HEK293T (cell line): Measurements from ENCODE around the gene TRIM66.

ENCODE experiments used
- CTCF ChIA-PET: fragments of 350-600 bp; formaldehyde crosslinking; extraction: SDS; loops from one replicate; lab custom pipeline; 2021; ENCODE audit warnings: antibody characterized with exemption, inconsistent platforms; lab: Yijun Ruan, JAX
- POLR2A ChIA-PET: fragments of 350-600 bp; formaldehyde crosslinking; extraction: SDS; loops from one replicate; lab custom pipeline; 2020; ENCODE audit warnings: antibody characterized with exemption, inconsistent platforms; lab: Yijun Ruan, JAX
- DNase-seq: peaks from one replicate; pipeline ENCODE4 v3.0.0; 2012; ENCODE audit warnings: mixed read lengths; ENCODE audit errors: extremely low spot score
- ARNT ChIP-seq: fragments of 450-650 bp; IDR thresholded peaks from 2 replicates; pipeline ENCODE4 v1.6.1; 2017; ENCODE audit warnings: mild to moderate bottlenecking
- BHLHE40 ChIP-seq: fragments of 450-650 bp; IDR thresholded peaks from 2 replicates; pipeline ENCODE4 v1.6.1; 2016; ENCODE audit warnings: mild to moderate bottlenecking, moderate library complexity, borderline replicate concordance
- CTBP1 ChIP-seq: fragments of 450-650 bp; IDR thresholded peaks from 2 replicates; pipeline ENCODE4 v1.6.1; 2016; ENCODE audit warnings: borderline replicate concordance
- ELF4 ChIP-seq: fragments of 450-650 bp; IDR thresholded peaks from 2 replicates; pipeline ENCODE4 v1.6.1; 2017; ENCODE audit warnings: antibody characterized with exemption
- FOXA1 ChIP-seq: fragments of 450-650 bp; IDR thresholded peaks from 2 replicates; pipeline ENCODE4 v1.6.1; 2016; ENCODE audit warnings: mild to moderate bottlenecking
- FOXK2 ChIP-seq: fragments of 450-650 bp; IDR thresholded peaks from 2 replicates; pipeline ENCODE4 v1.6.1; 2016; ENCODE audit warnings: mild to moderate bottlenecking
- FOXM1 ChIP-seq: fragments of 450-650 bp; IDR thresholded peaks from 2 replicates; pipeline ENCODE4 v1.6.1; 2017; ENCODE audit warnings: mild to moderate bottlenecking, borderline replicate concordance
- HDGF ChIP-seq: fragments of 450-650 bp; IDR thresholded peaks from 2 replicates; pipeline ENCODE4 v1.6.1; 2017; ENCODE audit warnings: antibody characterized with exemption, borderline replicate concordance
- L3MBTL2 ChIP-seq: fragments of 450-650 bp; conservative IDR thresholded peaks from 2 replicates; pipeline ENCODE4 v1.6.1; 2016; ENCODE audit warnings: mild to moderate bottlenecking
- LEF1 ChIP-seq: fragments of 450-650 bp; IDR thresholded peaks from 2 replicates; pipeline ENCODE4 v1.6.1; 2017; ENCODE audit warnings: mild to moderate bottlenecking, borderline replicate concordance
- NFRKB ChIP-seq: fragments of 450-650 bp; IDR thresholded peaks from 2 replicates; pipeline ENCODE4 v1.6.1; 2016; ENCODE audit warnings: mild to moderate bottlenecking, moderate library complexity
- PKNOX1 ChIP-seq: fragments of 450-650 bp; IDR thresholded peaks from 2 replicates; pipeline ENCODE4 v1.6.1; 2016
- SP1 ChIP-seq: fragments of 450-650 bp; IDR thresholded peaks from 2 replicates; pipeline ENCODE4 v1.6.1; 2017
- SUZ12 ChIP-seq: fragments of 450-650 bp; IDR thresholded peaks from 2 replicates; pipeline ENCODE4 v1.6.1; 2016; ENCODE audit warnings: mild to moderate bottlenecking
- TARDBP ChIP-seq: fragments of 450-650 bp; IDR thresholded peaks from 2 replicates; pipeline ENCODE4 v1.6.1; 2016
- ZNF384 ChIP-seq: fragments of 450-650 bp; IDR thresholded peaks from 2 replicates; pipeline ENCODE4 v1.6.1; 2016

TRIM66 gene

GRCh38 chr11:8728563-8728962 is 46.1 kb upstream of the TRIM66 start:
- ChIA-PET POLR2A (no interaction called here), CTCF (no interaction called here)
- peak; percentile 20 for DNase-seq
- TF ChIP-seq SUZ12 (no peak), PKNOX1 (peak; percentile 53; the same call in 1 of the 2 replicates), NFRKB (no peak)

DNA sequence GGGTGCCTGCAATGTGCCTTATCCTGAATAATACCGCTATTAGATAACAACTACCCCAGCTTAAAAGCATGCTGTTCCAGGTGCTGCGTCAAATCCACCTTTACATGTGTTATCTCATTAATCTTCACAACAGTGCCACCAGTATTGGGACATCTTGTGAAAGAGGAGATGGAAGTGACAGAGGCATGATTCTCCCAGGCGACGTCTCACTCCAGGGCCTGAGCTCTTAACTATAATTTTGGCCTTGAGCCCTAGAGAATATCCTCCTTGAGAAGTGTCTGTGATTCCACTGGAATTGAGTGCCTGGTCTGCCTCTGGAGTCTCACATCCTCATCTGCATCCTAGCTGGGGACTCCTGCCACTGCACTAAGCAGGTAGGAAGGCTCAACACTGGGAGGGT is 43.9 kb upstream of the TRIM66 start:
- POLR2A ChIA-PET, result interaction anchor here (0.9 kb wide), 1 partner anchor 38 kb away, joined by 4 read pairs; no protein-coding TSS in a partner anchor
- no peak for DNase-seq
- TF ChIP-seq CTBP1 (no peak), NFRKB (no peak)
- CTCF ChIA-PET, result no interaction called here

GRCh38 chr11:8724682-8725081 is 42.2 kb upstream of the TRIM66 start:
- TF ChIP-seq LEF1, result no peak
- TF ChIP-seq CTBP1, result no peak
- TF ChIP-seq FOXM1, result no peak
- TF ChIP-seq SP1, result no peak
- TF ChIP-seq BHLHE40, result no peak
- TF ChIP-seq ZNF384, result no peak
- TF ChIP-seq SUZ12, result no peak
- TF ChIP-seq ELF4, result no peak
- no peak for TF ChIP-seq ARNT
- no peak for TF ChIP-seq PKNOX1
- no peak for TF ChIP-seq NFRKB
- no peak for TF ChIP-seq TARDBP
- TF ChIP-seq FOXA1, result no peak
- TF ChIP-seq HDGF, result no peak
- no peak for TF ChIP-seq FOXK2
- no peak for TF ChIP-seq L3MBTL2
- ChIA-PET POLR2A (no interaction called here), CTCF (interaction anchor here (0.6 kb wide), 1 partner anchor 461 kb away, joined by 3 read pairs; the partner anchor contains the start of gene LMO1)
- no peak for DNase-seq

- POLR2A ChIA-PET, result no interaction called here
- no peak for DNase-seq
- TF ChIP-seq LEF1 (no peak), CTBP1 (no peak), ELF4 (no peak), ZNF384 (no peak), BHLHE40 (no peak), L3MBTL2 (no peak), HDGF (no peak), FOXA1 (no peak), ARNT (no peak), SUZ12 (no peak), FOXM1 (no peak), PKNOX1 (no peak), SP1 (no peak), NFRKB (no peak), FOXK2 (no peak), TARDBP (no peak)
- CTCF ChIA-PET, result no interaction called here
These were observed 41.2 kb upstream of the TRIM66 start for GRCh38 chr11:8723711-8724110.

GRCh38 chr11:8722809-8723208 is 40.3 kb upstream of the TRIM66 start:
- no peak for TF ChIP-seq ELF4
- TF ChIP-seq FOXK2, result no peak
- TF ChIP-seq FOXM1, result no peak
- TF ChIP-seq BHLHE40, result no peak
- TF ChIP-seq ZNF384, result no peak
- no peak for TF ChIP-seq L3MBTL2
- TF ChIP-seq SUZ12, result no peak
- TF ChIP-seq TARDBP, result no peak
- TF ChIP-seq HDGF, result no peak
- ChIA-PET CTCF (no interaction called here), POLR2A (no interaction called here)
- no peak for DNase-seq

GRCh38 chr11:8721609-8722500 is 39.4 kb upstream of the TRIM66 start:
- CTCF ChIA-PET, result no interaction called here
- POLR2A ChIA-PET, result interaction anchor here (1.4 kb wide), 1 partner anchor 33 kb away, joined by 5 read pairs; no protein-coding TSS in a partner anchor

More at GRCh38 chr11:8721609-8722500, 39.4 kb upstream of the TRIM66 start:
- DNase-seq, result no peak
- TF ChIP-seq SP1, result no peak
- peak; percentile 83 for TF ChIP-seq PKNOX1
- no peak for TF ChIP-seq FOXK2
